GM21423 (cell line): ENCODE results near the gene TENM4.
"Not testable (repeated sequence)": the region's sequence is repeated elsewhere in the genome, so short reads cannot be mapped to it uniquely, and the experiment has no call there.

ENCODE experiments used
- ATAC-seq: cut with Tn5 transposase; IDR thresholded peaks from one replicate; pipeline ENCODE4 v1.9.1; 2021; ENCODE audit warnings: mild to moderate bottlenecking, moderate library complexity; ENCODE audit not compliant: unreplicated experiment

TENM4 gene

DNA sequence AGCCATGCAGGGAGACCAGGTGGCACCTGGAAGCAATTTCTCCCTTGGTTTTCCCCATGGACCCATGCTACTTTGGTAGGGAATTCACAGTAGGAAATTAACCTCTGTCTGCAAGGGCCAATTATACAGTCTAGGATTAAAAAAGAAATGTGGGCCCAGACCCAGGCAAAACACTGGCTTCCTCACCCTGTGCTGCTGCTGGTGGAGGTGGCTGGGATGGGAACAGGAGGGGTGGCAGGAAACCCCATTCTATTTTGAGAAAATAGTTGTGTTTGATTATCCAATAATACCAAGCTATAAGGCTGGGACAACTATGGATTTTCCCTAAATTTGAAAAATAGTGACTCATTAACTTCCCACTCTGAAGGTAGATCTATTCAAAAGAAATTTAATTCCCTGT, 449.1 kb downstream of the TENM4 start:
- ATAC-seq = no peak

DNA sequence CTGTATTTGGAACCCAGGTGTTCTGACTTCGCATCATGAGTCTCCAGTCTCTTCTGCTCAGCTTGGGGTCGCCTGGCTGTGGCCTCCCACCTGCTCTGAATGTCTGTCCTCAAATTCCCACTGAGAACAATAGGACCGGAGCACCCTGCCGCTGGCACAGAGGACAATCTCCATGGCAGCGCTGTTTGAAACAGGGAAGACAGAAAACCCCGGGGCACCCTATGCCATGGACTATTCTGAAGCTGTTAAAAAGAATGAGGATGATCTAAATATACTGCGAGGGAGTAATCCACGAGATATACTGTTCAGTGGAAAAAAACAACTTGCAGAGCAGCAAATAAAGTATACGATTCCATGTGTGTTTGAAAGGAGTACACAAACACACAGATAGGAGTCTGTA, 450.6 kb downstream of the TENM4 start:
- ATAC-seq = no peak

DNA sequence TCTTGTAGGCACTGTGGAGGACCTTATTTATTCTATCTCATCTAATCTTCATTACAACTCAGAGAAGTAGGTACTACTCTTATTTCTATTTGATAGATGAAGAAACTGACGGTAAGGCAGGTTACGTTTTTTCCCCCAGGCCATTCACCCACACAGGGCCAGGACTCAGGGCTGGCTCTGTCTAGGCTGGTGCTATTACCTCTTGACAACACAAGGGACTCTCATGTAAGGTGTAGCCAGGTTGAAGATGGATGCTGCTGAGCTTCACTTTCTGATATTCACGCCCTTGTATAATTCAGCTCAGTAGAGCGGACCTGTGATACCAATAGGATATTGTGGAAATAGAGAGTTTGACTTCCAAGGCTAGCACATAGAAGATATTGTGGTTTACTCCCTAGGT, 453.1 kb downstream of the TENM4 start:
- no peak for ATAC-seq

DNA sequence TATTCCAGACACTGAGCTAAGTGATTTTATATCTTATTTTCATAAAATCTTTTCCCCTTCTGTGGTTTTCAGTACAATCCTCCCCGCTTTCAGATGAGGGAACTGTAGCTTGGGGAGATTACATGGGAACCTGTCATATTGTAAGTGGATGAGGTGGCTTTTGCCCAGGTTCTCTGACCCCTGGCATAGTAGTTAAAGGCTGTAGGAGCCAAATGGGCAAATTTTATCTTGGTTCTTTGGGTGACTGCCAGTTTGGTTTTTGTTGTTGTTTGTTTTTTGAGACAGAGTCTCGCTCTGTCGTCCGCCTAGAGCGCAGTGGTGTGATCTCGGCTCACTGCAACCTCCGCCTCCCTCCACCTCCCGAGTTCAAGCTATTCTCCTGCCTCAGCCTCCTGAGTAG, 454.5 kb downstream of the TENM4 start:
- no peak for ATAC-seq

GRCh38 chr11:78985663-78986062, 455.2 kb downstream of the TENM4 start:
- ATAC-seq = no peak

DNA sequence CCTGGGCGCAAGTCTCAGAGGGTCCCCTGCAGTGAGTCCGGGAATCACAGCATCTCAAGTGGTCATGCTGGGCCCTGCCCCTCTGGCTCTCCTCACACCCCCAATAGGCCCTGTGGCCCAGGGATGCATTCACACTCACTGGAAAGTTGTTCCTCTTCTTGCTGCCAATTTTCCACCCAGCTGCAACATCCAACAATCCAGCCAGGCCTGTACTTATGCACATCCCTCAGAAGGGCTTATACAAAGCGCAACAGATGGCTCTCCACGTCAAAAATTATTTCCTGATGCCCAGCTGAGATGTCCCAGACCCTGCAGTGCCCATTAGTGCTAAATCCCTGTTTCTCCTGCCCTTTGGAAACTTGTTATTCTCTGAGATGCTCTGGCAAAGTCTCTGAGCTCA, 458.4 kb downstream of the TENM4 start:
- no peak for ATAC-seq

DNA sequence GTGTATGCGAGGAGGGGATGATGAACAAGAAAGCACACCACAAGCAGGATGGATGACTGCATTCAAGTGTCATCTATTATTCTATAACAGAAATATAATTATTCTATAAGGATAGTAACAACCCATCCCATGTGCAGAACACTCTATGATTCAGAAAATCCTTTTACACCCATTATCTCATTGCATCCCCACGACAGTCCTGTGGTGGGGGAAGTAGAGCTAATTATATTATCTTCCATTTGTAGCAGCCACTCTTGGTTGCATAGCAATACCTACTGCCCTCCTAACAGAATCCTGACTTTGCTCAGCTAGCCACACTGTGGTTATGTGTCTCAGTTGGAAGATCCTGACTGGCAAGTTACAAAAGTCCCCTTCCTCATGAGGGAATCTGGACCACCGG, 459.7 kb downstream of the TENM4 start:
- no peak for ATAC-seq

GRCh38 chr11:78978831-78979230, 462.0 kb downstream of the TENM4 start:
- no peak for ATAC-seq

DNA sequence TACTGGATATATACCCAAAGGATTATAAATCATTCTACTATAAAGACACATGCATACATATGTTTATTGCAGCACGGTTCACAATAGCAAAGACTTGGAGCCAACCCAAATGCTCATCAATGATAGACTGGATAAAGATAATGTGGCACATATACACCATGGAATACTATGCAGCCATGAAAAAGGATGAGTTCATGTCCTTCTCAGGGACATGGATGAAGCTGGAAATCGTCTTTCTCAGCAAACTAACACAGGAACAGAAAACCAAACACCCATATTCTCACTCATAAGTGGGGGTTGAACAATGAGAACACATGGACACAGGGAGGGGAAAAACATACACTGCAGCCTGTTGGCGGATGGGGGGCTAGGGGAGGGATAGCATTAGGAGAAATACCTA, 463.0 kb downstream of the TENM4 start:
- ATAC-seq = not testable (repeated sequence)

- no peak for ATAC-seq
Measured at GRCh38 chr11:78977009-78977408, 463.8 kb downstream of the TENM4 start.

- ATAC-seq = no peak
Measured at GRCh38 chr11:78975081-78975480, 465.7 kb downstream of the TENM4 start.

DNA sequence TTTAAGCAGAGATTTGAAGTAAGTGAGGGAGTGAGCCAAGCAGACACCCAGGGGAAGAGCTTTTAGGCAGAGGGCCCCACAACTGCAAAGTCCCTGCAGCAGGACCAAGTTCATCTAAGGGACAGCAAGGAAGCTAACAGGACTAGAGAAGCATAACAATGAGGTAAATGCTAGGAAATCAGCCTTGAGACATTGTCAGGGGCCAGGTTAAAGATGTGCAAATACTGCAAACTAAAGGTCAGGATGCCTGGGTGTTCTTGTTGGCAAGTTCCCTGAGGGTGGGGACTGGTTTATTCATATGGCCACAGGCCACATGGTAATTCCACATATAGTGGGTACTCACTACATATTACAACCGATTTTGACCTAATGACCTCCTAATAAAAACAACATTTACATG, 467.0 kb downstream of the TENM4 start:
- ATAC-seq = no peak

- no peak for ATAC-seq
Measured at GRCh38 chr11:78972590-78972989, 468.2 kb downstream of the TENM4 start.

GRCh38 chr11:78972177-78972576, 468.7 kb downstream of the TENM4 start:
- ATAC-seq = no peak

DNA sequence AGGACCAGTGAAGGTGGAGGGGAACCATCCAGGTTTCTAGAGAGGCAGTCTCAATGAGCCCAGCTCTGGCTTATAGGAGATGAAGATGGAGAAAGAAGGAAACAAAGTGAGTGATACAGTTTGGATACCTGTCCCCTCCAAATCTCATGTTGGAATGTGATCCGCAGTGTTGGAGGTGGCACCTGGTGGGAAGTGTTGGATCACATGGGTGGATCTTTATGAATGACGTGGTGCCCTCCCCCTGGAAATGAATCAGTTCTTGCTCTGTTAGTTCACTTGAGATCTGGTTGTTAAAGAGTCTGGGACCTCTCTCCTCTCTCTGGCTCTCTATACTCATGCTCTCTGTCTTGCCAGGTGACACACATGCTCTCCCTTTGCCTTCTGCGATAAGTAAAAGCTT, 473.0 kb downstream of the TENM4 start:
- ATAC-seq = no peak

- no peak for ATAC-seq
Measured at GRCh38 chr11:78965432-78965831, 475.4 kb downstream of the TENM4 start.

- no peak for ATAC-seq
Measured at GRCh38 chr11:78961937-78962701, 478.7 kb downstream of the TENM4 start.

- no peak for ATAC-seq
Measured at GRCh38 chr11:78961247-78961646, 479.6 kb downstream of the TENM4 start.

- no peak for ATAC-seq
Measured at GRCh38 chr11:78958444-78958843, 482.4 kb downstream of the TENM4 start.

DNA sequence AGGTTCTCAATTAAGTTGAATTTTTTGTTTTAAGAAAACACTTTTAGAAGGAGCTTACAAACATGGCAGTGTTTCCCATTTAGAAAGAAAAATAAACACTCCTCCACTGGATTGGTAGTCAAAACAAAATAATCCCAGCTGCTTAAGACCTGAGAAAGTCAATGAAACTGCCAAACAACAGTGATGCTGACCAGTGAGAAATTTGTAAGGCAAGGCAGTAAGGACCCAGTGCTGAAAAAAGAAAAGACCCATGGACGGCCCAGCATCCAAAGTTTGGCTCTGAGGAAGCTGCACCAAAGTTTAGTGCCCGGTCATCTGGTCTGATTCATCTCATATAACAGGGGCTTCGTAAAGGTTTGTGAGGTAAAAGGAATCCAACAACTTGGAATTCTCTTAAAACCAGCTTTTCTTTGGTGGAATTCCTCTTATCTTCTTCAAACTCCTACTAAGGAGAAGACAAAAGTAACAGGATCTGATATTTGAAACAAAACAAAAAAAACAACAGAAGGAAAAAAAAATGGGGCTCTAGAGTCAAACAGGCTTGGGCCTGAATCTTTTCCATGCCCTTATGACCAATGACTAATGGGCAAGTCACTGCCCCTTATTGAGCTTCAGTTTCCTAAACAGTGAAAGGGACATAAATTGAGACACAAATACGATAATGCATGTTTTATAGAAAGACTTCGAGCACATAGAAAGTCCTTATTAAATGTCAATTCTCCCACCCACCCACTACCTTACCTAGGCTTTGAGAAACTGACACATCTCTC, 483.2 kb downstream of the TENM4 start:
- no peak for ATAC-seq

DNA sequence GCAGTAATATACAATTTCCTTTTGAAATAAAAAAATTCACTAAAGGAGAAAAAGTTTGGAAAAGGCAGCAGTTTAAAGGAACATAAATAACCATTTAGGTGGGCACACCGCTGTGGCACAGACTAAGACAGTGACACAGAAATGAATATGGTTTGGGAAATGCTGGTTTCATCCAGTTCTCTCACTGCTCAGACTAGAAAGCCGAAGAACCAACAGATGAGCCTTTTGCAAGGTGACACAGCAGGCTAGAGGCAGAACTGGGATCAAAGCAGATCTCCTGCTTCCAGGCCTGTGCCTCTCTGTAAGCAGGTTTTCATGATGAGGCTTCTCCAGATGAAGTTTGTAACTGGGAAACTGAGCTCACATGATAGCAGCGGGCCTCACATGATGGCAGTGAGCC, 486.1 kb downstream of the TENM4 start:
- no peak for ATAC-seq

DNA sequence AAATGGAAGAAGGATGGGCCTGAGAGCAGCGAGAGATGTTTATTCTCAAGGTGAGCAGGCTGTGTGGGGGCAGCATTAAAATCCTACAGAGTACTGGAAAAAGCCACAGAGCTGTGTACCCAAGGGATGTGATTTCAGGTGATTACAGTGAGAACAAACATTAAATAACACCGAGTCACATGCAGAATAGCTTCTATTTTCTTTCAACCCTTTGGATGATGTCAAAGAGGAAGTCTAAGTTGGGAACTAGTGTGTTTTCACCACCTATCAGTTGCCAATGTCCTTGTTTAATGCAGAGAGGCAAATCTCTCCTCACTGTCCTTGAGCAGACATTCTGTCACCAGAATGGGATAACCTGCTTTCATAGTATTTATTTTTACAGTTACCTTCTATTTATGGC, 486.6 kb downstream of the TENM4 start:
- no peak for ATAC-seq
